Measurements from ENCODE around the gene LCOR. TPM values are rescaled to one million over a fixed set of nuclear protein-coding genes. Genes with fewer than 3 reads are reported as not detected.

Gene LCOR
- total and polyA plus RNA-seq, 2 experiments from 2014 or later, result 26.1 to 48.7 TPM

GRCh38 chr10:96850825-96851224 lies 18.7 kb downstream of the LCOR start:
- H3K79me2 ChIP-seq, result peaks cover 100% of the 10 kb centered on the region

GRCh38 chr10:96851281-96851680 lies 19.2 kb downstream of the LCOR start:
- H3K4me2 ChIP-seq, result no peak overlapping the region

More at GRCh38 chr10:96850825-96851224, 18.7 kb downstream of the LCOR start:
- Histone ChIP-seq H3K9me3 (ENCODE audit: low read depth) (no peaks in the 10 kb centered on the region), H2AFZ (no peak overlapping the region), H3K9me2 (replicated peaks; ENCODE audit: insufficient read depth) (no peaks in the 10 kb centered on the region), H3K27me3 (no peaks in the 10 kb centered on the region), H4K20me1 (ENCODE audit: insufficient read depth, poor library complexity, severe bottlenecking) (peaks cover 88% of the 10 kb centered on the region), H3K36me3 (replicated peaks; ENCODE audit: insufficient read depth, low read depth) (no peaks in the 10 kb centered on the region), H3K27ac (peak overlapping the region; percentile 31), H3K4me2 (no peak overlapping the region), H3K4me3 (no peak overlapping the region), H3K4me1 (ENCODE audit: insufficient read depth) (no peaks in the 10 kb centered on the region)
- DNase-seq (ENCODE audit: low spot score), result peak; percentile 25
- WGBS (ENCODE audit: low lambda C conversion rate, missing lambda C conversion rate), result 92% methylated on average over 3 of the region's 3 CpGs
- TF ChIP-seq EZH2 (IDR thresholded peaks at IDR 0.05; ENCODE audit: borderline replicate concordance) (no peak), EZH2phosphoT487 (IDR thresholded peaks at IDR 0.05; ENCODE audit: low read depth, severe bottlenecking, unreplicated experiment) (no peak), CTCF (IDR thresholded peaks at IDR 0.05; ENCODE audit: poor library complexity) (no peak)

GRCh38 chr10:96856317-96856716 lies 24.2 kb downstream of the LCOR start:
- H3K4me2 ChIP-seq, result no peak overlapping the region
- TF ChIP-seq CTCF (IDR thresholded peaks at IDR 0.05; ENCODE audit: poor library complexity) (no peak), EZH2 (IDR thresholded peaks at IDR 0.05; ENCODE audit: borderline replicate concordance) (no peak), EZH2phosphoT487 (IDR thresholded peaks at IDR 0.05; ENCODE audit: low read depth, severe bottlenecking, unreplicated experiment) (no peak)
- H3K9me2 ChIP-seq (replicated peaks; ENCODE audit: insufficient read depth), result no peaks in the 10 kb centered on the region
- no peak overlapping the region for H3K27ac ChIP-seq
- peaks cover 4% of the 10 kb centered on the region for H3K4me1 ChIP-seq (ENCODE audit: insufficient read depth)
- H4K20me1 ChIP-seq (ENCODE audit: insufficient read depth, poor library complexity, severe bottlenecking), result peaks cover 76% of the 10 kb centered on the region
- DNase-seq (ENCODE audit: low spot score), result no peak
- no peaks in the 10 kb centered on the region for H3K36me3 ChIP-seq (replicated peaks; ENCODE audit: insufficient read depth, low read depth)
- no peak overlapping the region for H3K4me3 ChIP-seq
- no peak overlapping the region for H2AFZ ChIP-seq
- WGBS (ENCODE audit: low lambda C conversion rate, missing lambda C conversion rate), result 100% methylated on average over 2 of the region's 3 CpGs
- no peaks in the 10 kb centered on the region for H3K27me3 ChIP-seq
- no peaks in the 10 kb centered on the region for H3K9me3 ChIP-seq (ENCODE audit: low read depth)
- H3K79me2 ChIP-seq, result peaks cover 100% of the 10 kb centered on the region

More at GRCh38 chr10:96851281-96851680, 19.2 kb downstream of the LCOR start:
- H2AFZ ChIP-seq, result no peak overlapping the region
- TF ChIP-seq EZH2 (IDR thresholded peaks at IDR 0.05; ENCODE audit: borderline replicate concordance) (no peak), EZH2phosphoT487 (IDR thresholded peaks at IDR 0.05; ENCODE audit: low read depth, severe bottlenecking, unreplicated experiment) (no peak), CTCF (IDR thresholded peaks at IDR 0.05; ENCODE audit: poor library complexity) (no peak)
- no peaks in the 10 kb centered on the region for H3K27me3 ChIP-seq
- 80% methylated on average over 6 of the region's 6 CpGs for WGBS (ENCODE audit: low lambda C conversion rate, missing lambda C conversion rate)
- H3K27ac ChIP-seq, result peak overlapping the region; percentile 31
- H3K9me2 ChIP-seq (replicated peaks; ENCODE audit: insufficient read depth), result no peaks in the 10 kb centered on the region
- H3K4me3 ChIP-seq, result no peak overlapping the region
- peaks cover 88% of the 10 kb centered on the region for H4K20me1 ChIP-seq (ENCODE audit: insufficient read depth, poor library complexity, severe bottlenecking)
- H3K79me2 ChIP-seq, result peaks cover 100% of the 10 kb centered on the region
- no peak for DNase-seq (ENCODE audit: low spot score)
- H3K4me1 ChIP-seq (ENCODE audit: insufficient read depth), result no peaks in the 10 kb centered on the region
- H3K9me3 ChIP-seq (ENCODE audit: low read depth), result no peaks in the 10 kb centered on the region
- H3K36me3 ChIP-seq (replicated peaks; ENCODE audit: insufficient read depth, low read depth), result no peaks in the 10 kb centered on the region
